K562 (cell line): ENCODE data around the gene ZNF586. TPM values are rescaled to one million over a fixed set of nuclear protein-coding genes. Genes with fewer than 3 reads are reported as not detected.

ENCODE experiments used
- EZH2 ChIP-seq: IDR thresholded peaks from 2 replicates; pipeline ENCODE4 v1.6.1; 2012; ENCODE audit warnings: low read depth, mild to moderate bottlenecking, inconsistent platforms, low read length, borderline replicate concordance
- FOXM1 ChIP-seq, 2 experiments: fragments of 450-650 bp in 1 of 2; sonication (generic) in 1 of 2; formaldehyde crosslinking in 1 of 2; IDR thresholded peaks; 2 replicates each; pipeline versions ENCODE4 v1.6.1 to v1.9.0; 2017 to 2022; ENCODE audit warnings: low read depth in 2 of 2, mild to moderate bottlenecking in 2 of 2, missing genetic modification reagents in 1 of 2, moderate library complexity in 1 of 2
- HIVEP1 ChIP-seq: fragments of 250-450 bp; sonication (Bioruptor Pico); IDR thresholded peaks from 2 replicates; pipeline ENCODE4 v1.4.0; 2020; ENCODE audit warnings: mild to moderate bottlenecking
- HMBOX1 ChIP-seq: sonication (generic); IDR thresholded peaks from 2 replicates; pipeline ENCODE4 v1.6.1; 2016
- MXD1 ChIP-seq: fragments of 250-450 bp; sonication (Bioruptor Pico); IDR thresholded peaks from 2 replicates; pipeline ENCODE4 v1.8.0; 2021; ENCODE audit warnings: borderline replicate concordance, mild to moderate bottlenecking, moderate library complexity; ENCODE audit not compliant: poor library complexity, severe bottlenecking
- PBX2 ChIP-seq, 2 experiments: IDR thresholded peaks in 1 of 2; conservative IDR thresholded peaks in 1 of 2; 2 replicates each; pipeline ENCODE4 v1.6.1; 2016; ENCODE audit warnings: low read depth in 2 of 2, mild to moderate bottlenecking in 1 of 2, missing compliant biosample characterization in 1 of 2, missing genetic modification characterization in 1 of 2, moderate library complexity in 1 of 2
- SP2 ChIP-seq: IDR thresholded peaks from 2 replicates; pipeline ENCODE4 v1.6.1; 2011; ENCODE audit warnings: mild to moderate bottlenecking, low read depth, low read length, moderate library complexity; ENCODE audit not compliant: poor library complexity, severe bottlenecking; ENCODE audit errors: extremely low read depth
- ZBTB9 ChIP-seq: fragments of 450-650 bp; formaldehyde crosslinking; IDR thresholded peaks from 2 replicates; pipeline ENCODE4 v1.4.0; 2020; ENCODE audit warnings: mild to moderate bottlenecking, moderate library complexity
- ZNF407 ChIP-seq: fragments of 450-650 bp; IDR thresholded peaks from 2 replicates; pipeline ENCODE4 v1.6.1; 2016; ENCODE audit warnings: low read depth
- ZNF766 ChIP-seq: fragments of 200-800 bp; sonication (Bioruptor generic); conservative IDR thresholded peaks from 2 replicates; pipeline ENCODE4 v1.6.1; 2016; ENCODE audit warnings: missing genetic modification characterization, missing compliant biosample characterization
- polyA plus RNA-seq, 8 experiments: library from polyadenylated mRNA; depleted of rRNA in 4 of 8; stranded (reverse) in 5 of 8; unstranded in 3 of 8; fragments of >200 nt; fragmentation: Nextera tagmentation in 2 of 8; fragmentation: Illumina TruSeq in 1 of 8; extraction: Ambion mirVana in 2 of 8; extraction: Trizol in 1 of 8; gene quantifications; 2 replicates each; pipeline versions ENCODE4 v1.2.1 to v1.2.3, GENCODE V29; 2011 to 2014; ENCODE audit warnings: inconsistent platforms in 1 of 8, missing spikeins in 1 of 8
- total RNA-seq, 7 experiments: library from RNA; depleted of rRNA in 6 of 7; stranded (reverse); fragments of >200 nt in 6 of 7; fragmentation: Illumina TruSeq in 2 of 7; extraction: Trizol in 2 of 7; gene quantifications; 2 replicates each; pipeline versions ENCODE4 v1.2.1 to v1.2.3, GENCODE V29; 2011 to 2021; ENCODE audit warnings: low replicate concordance in 1 of 7

The ZNF586 gene
- total and polyA plus RNA-seq, 9 of the 15 experiments (the other 6 are each of a cell fraction or from before 2014, with no cell fraction given): 2.5 to 12.6 (median 8.4) TPM

- TF ChIP-seq ZNF407 (no peak), PBX2 (CRISPR knock-in tag; IDR thresholded peaks at IDR 0.05; ENCODE audit: low read depth) (no peak), PBX2 (tag; conservative IDR thresholded peaks at IDR 0.05; ENCODE audit: low read depth) (no peak), HIVEP1 (CRISPR knock-in tag) (no peak), HMBOX1 (no peak), ZBTB9 (CRISPR knock-in tag) (no peak), ZNF766 (no peak), EZH2 (no peak), MXD1 (CRISPR knock-in tag) (no peak), SP2 (no peak), FOXM1 (IDR thresholded peaks at IDR 0.05; ENCODE audit: low read depth) (no peak), FOXM1 (CRISPR knock-in tag; IDR thresholded peaks at IDR 0.05; ENCODE audit: low read depth) (no peak)
These were observed 60.7 kb downstream of the ZNF586 start, which contains the start of gene ZNF587B (continued) for GRCh38 chr19:57830071-57830602.
